ENCODE results near the gene SRSF11. TPM values are rescaled to one million over a fixed set of nuclear protein-coding genes. Genes with fewer than 3 reads are reported as not detected.

Gene SRSF11
- total RNA-seq, 4 donors from 2014 or later, result 139 to 325 (median 258) TPM

- peaks cover 7% of the 10 kb centered on the region in 2 donors for H3K4me1 ChIP-seq
- TF ChIP-seq CTCF (IDR thresholded peaks at IDR 0.05) (no peak), POLR2A (IDR thresholded peaks at IDR 0.05) (no peak)
- no peak for DNase-seq
- no peaks in the 10 kb centered on the region for H3K36me3 ChIP-seq
- 91 to 96% methylated on average over 4 of the region's 4 CpGs for WGBS, 2 donors
- no peak overlapping the region for H3K27ac ChIP-seq
- no peaks in the 10 kb centered on the region for H3K9me3 ChIP-seq
- no peaks in the 10 kb centered on the region for H3K27me3 ChIP-seq
- H3K4me3 ChIP-seq (replicated peaks in 1 of 3), result no peak overlapping the region
- intact Hi-C loops (cut with DNase I), result no loop called here
Observed at GRCh38 chr1:70200065-70200464, 21.1 kb upstream of the SRSF11 start.

GRCh38 chr1:70202173-70202758 is 18.9 kb upstream of the SRSF11 start:
- no peak for DNase-seq
- TF ChIP-seq CTCF (IDR thresholded peaks at IDR 0.05), result no peak
- Histone ChIP-seq H3K9me3 (no peaks in the 10 kb centered on the region), H3K27me3 (no peaks in the 10 kb centered on the region), H3K4me1 (peaks cover 12 to 15% of the 10 kb centered on the region in 2 donors), H3K27ac (no peak overlapping the region), H3K4me3 (replicated peaks in 1 of 3) (no peak overlapping the region), H3K36me3 (no peaks in the 10 kb centered on the region)
- intact Hi-C loops (cut with DNase I), result no loop called here
- WGBS, 2 donors, result 60 to 65% methylated on average over 2 of the region's 2 CpGs

GRCh38 chr1:70204139-70204538 is 17.0 kb upstream of the SRSF11 start:
- no peak for TF ChIP-seq CTCF (IDR thresholded peaks at IDR 0.05)
- no peak for TF ChIP-seq POLR2A (IDR thresholded peaks at IDR 0.05)
- no peak for DNase-seq
- Histone ChIP-seq H3K9me3 (no peaks in the 10 kb centered on the region), H3K27ac (no peak overlapping the region), H3K4me1 (peaks cover 19% of the 10 kb centered on the region in 2 donors), H3K27me3 (no peaks in the 10 kb centered on the region), H3K36me3 (peaks cover 0 to 3% of the 10 kb centered on the region in 2 donors), H3K4me3 (replicated peaks in 1 of 3) (no peak overlapping the region)
- 95 to 97% methylated on average over 1 of the region's 1 CpG for WGBS, 2 donors
- intact Hi-C loops (cut with DNase I), result no loop called here

- 1 to 2% methylated on average over 4 of the region's 4 CpGs for WGBS, 2 donors
- Histone ChIP-seq H3K27me3 (no peaks in the 10 kb centered on the region), H3K9me3 (no peaks in the 10 kb centered on the region), H3K4me1 (peaks cover 19% of the 10 kb centered on the region in 2 donors), H3K4me3 (replicated peaks in 1 of 3) (peak overlapping the region in 1 of 3 donors; percentile 60), H3K27ac (peak overlapping the region in 1 of 3 donors; percentile 82), H3K36me3 (peaks cover 0 to 3% of the 10 kb centered on the region in 2 donors)
- intact Hi-C loops (cut with DNase I), result no loop called here
- no peak for DNase-seq
- no peak for TF ChIP-seq POLR2A (IDR thresholded peaks at IDR 0.05)
- TF ChIP-seq CTCF (IDR thresholded peaks at IDR 0.05), result no peak
Observed at GRCh38 chr1:70204600-70204999, 16.6 kb upstream of the SRSF11 start.

- no peak for DNase-seq
- no peaks in the 10 kb centered on the region for H3K9me3 ChIP-seq
- H3K36me3 ChIP-seq, result peaks cover 0 to 3% of the 10 kb centered on the region in 2 donors
- H3K4me1 ChIP-seq, result peaks cover 19% of the 10 kb centered on the region in 2 donors
- no peak for TF ChIP-seq CTCF (IDR thresholded peaks at IDR 0.05)
- H3K27me3 ChIP-seq, result no peaks in the 10 kb centered on the region
- 0% methylated on average over 11 of the region's 11 CpGs for WGBS, 2 donors
- peak overlapping the region; percentile 4 to 82 (median 82) for H3K27ac ChIP-seq
- intact Hi-C loops (cut with DNase I), result no loop called here
- H3K4me3 ChIP-seq (replicated peaks in 1 of 3), result peak overlapping the region; percentile 27 to 76 (median 60)
Observed at GRCh38 chr1:70205071-70205433, 16.1 kb upstream of the SRSF11 start.
